Hematopoietic multipotent progenitor cell treated with erythropoietin and hydrocortisone succinate and interleukin-3 and kit ligand, for 15 days (in vitro differentiated cells): ENCODE results near the gene CPEB3.
"Not testable (repeated sequence)": the region's sequence is repeated elsewhere in the genome, so short reads cannot be mapped to it uniquely, and the experiment has no call there.

Experiments used
- DNase-seq: peaks from one replicate; pipeline ENCODE4 v3.0.0-alpha.2; 2015; ENCODE audit warnings: low spot score

Gene CPEB3

GRCh38 chr10:92038949-92039348 lies 251.9 kb downstream of the CPEB3 start:
- DNase-seq, result no peak

- not testable (repeated sequence) for DNase-seq
Measured at GRCh38 chr10:92033070-92033469, 257.8 kb downstream of the CPEB3 start.

- DNase-seq, result no peak
Measured at GRCh38 chr10:92031580-92031979, 259.3 kb downstream of the CPEB3 start.

GRCh38 chr10:92027141-92027540 lies 263.7 kb downstream of the CPEB3 start:
- peak; percentile 36 for DNase-seq

GRCh38 chr10:92025340-92025739 lies 265.5 kb downstream of the CPEB3 start:
- DNase-seq, result not testable (repeated sequence)

GRCh38 chr10:92024700-92025099 lies 266.2 kb downstream of the CPEB3 start:
- no peak for DNase-seq

- DNase-seq, result no peak
Measured at GRCh38 chr10:92014620-92015019, 276.3 kb downstream of the CPEB3 start.

- DNase-seq, result no peak
Measured at GRCh38 chr10:92011560-92012214, 279.2 kb downstream of the CPEB3 start.

- DNase-seq, result no peak
Measured at GRCh38 chr10:92010047-92010735, 280.7 kb downstream of the CPEB3 start.

GRCh38 chr10:92009445-92009844 lies 281.4 kb downstream of the CPEB3 start:
- no peak for DNase-seq

GRCh38 chr10:92005978-92006377 lies 284.9 kb downstream of the CPEB3 start:
- no peak for DNase-seq

- DNase-seq, result no peak
Measured at GRCh38 chr10:92003258-92003657, 287.6 kb downstream of the CPEB3 start.

- DNase-seq, result no peak
Measured at GRCh38 chr10:92001995-92002394, 288.9 kb downstream of the CPEB3 start.

- no peak for DNase-seq
Measured at GRCh38 chr10:92001581-92001980, 289.3 kb downstream of the CPEB3 start.
